H1 (cell line): ENCODE data around the gene PPP1R7. TPM values are rescaled to one million over a fixed set of nuclear protein-coding genes. Genes with fewer than 3 reads are reported as not detected.
A peak's percentile ranks its signal among the peaks of the same experiment; 100 is the strongest.

Experiments
- CTCF ChIA-PET: fragments of 300-600 bp; sonication (Branson Sonifier 250); formaldehyde crosslinking; loops from one replicate; lab custom pipeline; 2021; ENCODE audit not compliant: partially characterized antibody; lab: Charles Lee
- POLR2A ChIA-PET: fragments of 300-600 bp; sonication (Branson Sonifier 250); formaldehyde crosslinking; loops from one replicate; lab custom pipeline; 2021; ENCODE audit warnings: inconsistent platforms; ENCODE audit not compliant: partially characterized antibody; lab: Charles Lee
- DNase-seq, 2 experiments: peaks; one replicate each; pipeline versions ENCODE4 v3.0.0 to v3.0.0-alpha.2; 2010 to 2022; ENCODE audit warnings: low spot score in 2 of 2, low read depth in 1 of 2, mixed read lengths in 1 of 2
- FAIRE-seq: peaks from 2 replicates; lab custom pipeline; 2011; peaks lifted over from hg19 to GRCh38; lab: Jason Lieb, UNC
- H2AFZ ChIP-seq: 2 replicates; pipeline ENCODE4 v1.8.1; 2012; ENCODE audit warnings: low read length, inconsistent platforms
- H2AK5ac ChIP-seq: 2 replicates; pipeline ENCODE4 v1.6.1; 2013; ENCODE audit warnings: low read depth, low read length
- H2BK120ac ChIP-seq: replicated peaks from 2 replicates; pipeline ENCODE3; 2013; ENCODE audit warnings: low read depth, low read length, inconsistent platforms
- H2BK12ac ChIP-seq: 2 replicates; pipeline ENCODE4 v1.6.1; 2013; ENCODE audit warnings: low read depth, low read length
- H2BK15ac ChIP-seq: 2 replicates; pipeline ENCODE4 v1.6.1; 2013; ENCODE audit warnings: low read length
- H2BK20ac ChIP-seq: 2 replicates; pipeline ENCODE4 v1.6.1; 2013; ENCODE audit warnings: low read length
- H2BK5ac ChIP-seq: 2 replicates; pipeline ENCODE4 v1.6.1; 2013; ENCODE audit warnings: low read depth, low read length
- H3K14ac ChIP-seq: 2 replicates; pipeline ENCODE4 v1.6.1; 2013; ENCODE audit warnings: inconsistent platforms; ENCODE audit not compliant: insufficient read length
- H3K18ac ChIP-seq: 2 replicates; pipeline ENCODE4 v1.6.1; 2013; ENCODE audit warnings: low read length; ENCODE audit errors: extremely low read depth
- H3K23ac ChIP-seq: 2 replicates; pipeline ENCODE4 v1.6.1; 2013; ENCODE audit warnings: inconsistent platforms; ENCODE audit not compliant: insufficient read length
- H3K23me2 ChIP-seq: 2 replicates; pipeline ENCODE4 v1.6.1; 2013; ENCODE audit warnings: low read depth, low read length
- H3K27ac ChIP-seq: 2 replicates; pipeline ENCODE4 v1.6.1; 2011; ENCODE audit warnings: low read depth, low read length, inconsistent platforms
- H3K27me3 ChIP-seq, 4 experiments: replicated peaks in 1 of 4; 1 replicate in 1 of 4; 2 replicates in 3 of 4; pipeline versions ENCODE4 v1.6.1 to v1.8.1; 2011 to 2013; ENCODE audit warnings: low read length in 3 of 4, mild to moderate bottlenecking in 3 of 4, inconsistent platforms in 2 of 4, mixed read lengths in 2 of 4, moderate library complexity in 1 of 4; ENCODE audit not compliant: control insufficient read depth in 3 of 4, insufficient read depth in 3 of 4; ENCODE audit errors: extremely low read depth in 1 of 4
- H3K36me3 ChIP-seq, 4 experiments: 2 replicates each; pipeline versions ENCODE4 v1.6.1 to v1.8.1; 2011 to 2013; ENCODE audit warnings: mild to moderate bottlenecking in 4 of 4, low read length in 3 of 4, moderate library complexity in 2 of 4, control low read depth in 1 of 4, inconsistent platforms in 1 of 4; ENCODE audit not compliant: insufficient read depth in 4 of 4, control insufficient read depth in 2 of 4
- H3K4ac ChIP-seq: replicated peaks from 2 replicates; pipeline ENCODE3; 2013; ENCODE audit warnings: low read length, low read depth, mixed read lengths, inconsistent platforms; ENCODE audit not compliant: insufficient read length
- H3K4me1 ChIP-seq, 4 experiments: replicated peaks in 1 of 4; 1 replicate in 1 of 4; 2 replicates in 3 of 4; pipeline versions ENCODE4 v1.6.1 to v1.8.1; 2011 to 2013; ENCODE audit warnings: low read length in 3 of 4, inconsistent platforms in 2 of 4, mixed read lengths in 1 of 4; ENCODE audit not compliant: insufficient read depth in 4 of 4, control insufficient read depth in 3 of 4
- H3K4me2 ChIP-seq, 2 experiments: 2 replicates each; pipeline versions ENCODE4 v1.6.1 to v1.8.1; 2011 to 2013; ENCODE audit warnings: low read depth in 2 of 2, low read length in 2 of 2, control low read depth in 1 of 2, inconsistent platforms in 1 of 2, mild to moderate bottlenecking in 1 of 2; ENCODE audit not compliant: insufficient read depth in 1 of 2
- H3K4me3 ChIP-seq, 4 experiments: fragments of 200-600, 300-600 bp in 1 of 4; sonication (generic), shearing (Covaris generic), sonication (Bioruptor Twin) in 1 of 4; 2 replicates each; pipeline versions ENCODE4 v1.5.1 to v1.8.1; 2011 to 2016; ENCODE audit warnings: low read length in 4 of 4, low read depth in 3 of 4, control low read depth in 2 of 4, inconsistent platforms in 2 of 4, mild to moderate bottlenecking in 2 of 4, mixed read lengths in 1 of 4, moderate library complexity in 1 of 4; ENCODE audit not compliant: insufficient read depth in 2 of 4; ENCODE audit errors: extremely low read depth in 1 of 4
- H3K56ac ChIP-seq: replicated peaks from 2 replicates; pipeline ENCODE3; 2013; ENCODE audit warnings: low read depth, mild to moderate bottlenecking, mixed read lengths, low read length, inconsistent platforms; ENCODE audit not compliant: insufficient read length
- H3K79me1 ChIP-seq: 2 replicates; pipeline ENCODE4 v1.6.1; 2013; ENCODE audit warnings: low read depth, low read length, control low read depth
- H3K79me2 ChIP-seq, 2 experiments: 2 replicates each; pipeline versions ENCODE4 v1.6.1 to v1.8.1; 2012 to 2013; ENCODE audit warnings: low read length in 2 of 2, mild to moderate bottlenecking in 2 of 2, inconsistent platforms in 1 of 2; ENCODE audit not compliant: insufficient read depth in 2 of 2, control insufficient read depth in 1 of 2
- H3K9ac ChIP-seq, 4 experiments: replicated peaks in 1 of 4; 1 replicate in 1 of 4; 2 replicates in 3 of 4; pipeline versions ENCODE4 v1.6.1 to v1.8.1; 2011 to 2013; ENCODE audit warnings: low read depth in 3 of 4, low read length in 3 of 4, control low read depth in 2 of 4, mild to moderate bottlenecking in 2 of 4, moderate library complexity in 2 of 4, inconsistent platforms in 1 of 4; ENCODE audit errors: extremely low read depth in 1 of 4
- H3K9me3 ChIP-seq, 2 experiments: 2 replicates each; pipeline versions ENCODE4 v1.6.1 to v1.8.1; 2012 to 2013; ENCODE audit warnings: mild to moderate bottlenecking in 2 of 2, moderate library complexity in 2 of 2, control low read depth in 1 of 2, inconsistent platforms in 1 of 2, low read depth in 1 of 2, low read length in 1 of 2, mixed read lengths in 1 of 2; ENCODE audit not compliant: insufficient read depth in 2 of 2
- H4K20me1 ChIP-seq, 2 experiments: replicated peaks in 1 of 2; 2 replicates each; pipeline versions ENCODE3 to v1.8.1; 2011 to 2013; ENCODE audit warnings: inconsistent platforms in 2 of 2, low read length in 2 of 2, mild to moderate bottlenecking in 1 of 2; ENCODE audit not compliant: insufficient read depth in 2 of 2, control insufficient read depth in 1 of 2
- H4K5ac ChIP-seq: 2 replicates; pipeline ENCODE4 v1.6.1; 2013; ENCODE audit warnings: low read length, low read depth, mixed read lengths, inconsistent platforms; ENCODE audit not compliant: insufficient read length
- H4K8ac ChIP-seq: 2 replicates; pipeline ENCODE4 v1.8.0; 2013; ENCODE audit warnings: mild to moderate bottlenecking, moderate library complexity, low read length, inconsistent platforms; ENCODE audit not compliant: insufficient read depth; ENCODE audit errors: extremely low read depth
- H4K91ac ChIP-seq: replicated peaks from 2 replicates; pipeline ENCODE3; 2013; ENCODE audit warnings: low read length, mixed read lengths, inconsistent platforms; ENCODE audit not compliant: insufficient read length
- CBX8 ChIP-seq: fragments of 300-800, 300-1000 bp; sonication (generic); IDR thresholded peaks from 2 replicates; pipeline ENCODE4 v1.7.1; 2016; ENCODE audit warnings: low read depth, low read length, borderline replicate concordance
- HDAC2 ChIP-seq, 2 experiments: fragments of 300-600 bp in 1 of 2; sonication (generic) in 1 of 2; IDR thresholded peaks; 2 replicates each; pipeline ENCODE4 v1.6.1; 2011 to 2012; ENCODE audit warnings: low read depth in 2 of 2, low read length in 2 of 2, mild to moderate bottlenecking in 2 of 2, moderate library complexity in 2 of 2, borderline replicate concordance in 1 of 2, inconsistent platforms in 1 of 2
- WGBS, 2 experiments: shearing (Covaris generic) in 1 of 2; methylation state at CpG; one replicate each; pipeline versions ENCODE4 v1.1.6 to v1.1.7; 2013 to 2015; ENCODE audit warnings: low lambda C conversion rate in 2 of 2, mixed read lengths in 2 of 2, inconsistent platforms in 1 of 2, low coverage in 1 of 2, missing lambda C conversion rate in 1 of 2; ENCODE audit not compliant: insufficient replicate concordance in 2 of 2, insufficient coverage in 1 of 2, insufficient read length in 1 of 2; ENCODE audit errors: extremely low coverage in 1 of 2, missing lambda C conversion rate in 1 of 2; 5-methylcytosine and 5-hydroxymethylcytosine counted together
- polyA plus RNA-seq, 7 experiments: library from polyadenylated mRNA; depleted of rRNA in 3 of 7; stranded (reverse) in 5 of 7; unstranded in 2 of 7; fragments of >200 nt in 5 of 7; fragments of 200-250 nt in 2 of 7; gene quantifications; 1 replicate in 5 of 7; 2 replicates in 1 of 7; 4 replicates in 1 of 7; pipeline versions ENCODE4 v1.2.1 to v1.2.3, GENCODE V29; 2011 to 2013; ENCODE audit warnings: missing spikeins in 2 of 7, mixed read lengths in 2 of 7
- total RNA-seq: library from RNA; stranded (reverse); fragmentation: NEBNext Ultra II Directional; extraction: Animal tissue kit (Norgen Biotek cat#: 25700); gene quantifications from 2 replicates; pipeline ENCODE4 v1.2.1, GENCODE V29; 2021

Gene PPP1R7
- total and polyA plus RNA-seq, 2 of the 8 experiments (the other 6 are each of a cell fraction or from before 2014, with no cell fraction given), result 22.2 to 64.0 TPM

DNA sequence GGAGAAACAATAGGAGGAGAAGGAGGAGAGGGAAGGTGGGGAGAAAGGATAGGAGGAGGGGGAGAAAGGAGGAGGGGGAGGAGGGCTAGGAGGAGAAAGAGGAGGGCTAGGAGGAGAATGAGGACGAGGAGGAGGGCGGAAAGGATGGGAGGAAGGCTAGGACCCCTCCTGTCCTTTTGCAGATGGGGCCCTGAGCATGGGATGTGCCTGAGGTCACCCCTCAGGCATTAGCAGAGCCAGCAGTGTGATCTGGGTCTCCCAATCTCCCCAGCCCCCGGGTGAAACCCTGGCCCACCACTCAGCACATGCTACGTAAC, 37.6 kb downstream of the PPP1R7 start:
- peaks cover 0 to 14% (median 7%) of the 10 kb centered on the region in 4 experiments; a peak in 6 of 7 replicates for H3K4me1 ChIP-seq
- H3K4me2 ChIP-seq, result peak overlapping the region in 1 of 2 experiments; percentile 17; a peak in 1 of 4 replicates
- DNase-seq (no peak), FAIRE-seq (no peak)
- no peak overlapping the region for H3K14ac ChIP-seq
- no peak overlapping the region for H2BK20ac ChIP-seq
- no peaks in the 10 kb centered on the region for H3K36me3 ChIP-seq
- H3K9me3 ChIP-seq, result no peaks in the 10 kb centered on the region
- ChIA-PET CTCF (interaction anchor here (2.5 kb wide), 1 partner anchor 20 kb away, joined by 6 read pairs; no protein-coding TSS in a partner anchor), POLR2A (interaction anchor here (0.7 to 1.6 kb wide), 3 partner anchors 9 to 20 kb away, joined by 3 to 4 read pairs (median 3); no protein-coding TSS in a partner anchor)
- no peaks in the 10 kb centered on the region for H3K27me3 ChIP-seq
- no peak overlapping the region for H3K23ac ChIP-seq
- H3K4me3 ChIP-seq, result no peak overlapping the region
- no peak overlapping the region for H3K56ac ChIP-seq
- H2BK120ac ChIP-seq, result no peak overlapping the region
- no peak overlapping the region; the same call in 1 of the 2 replicates for H2AK5ac ChIP-seq
- H3K4ac ChIP-seq, result no peak overlapping the region
- peak overlapping the region; percentile 59 for H4K91ac ChIP-seq
- no peaks in the 10 kb centered on the region for H3K79me1 ChIP-seq
- H3K79me2 ChIP-seq, result no peaks in the 10 kb centered on the region
- H2BK15ac ChIP-seq, result 0 out of 2 replicates have a peak overlapping the region, but pooled peaks have one; percentile 29
- no peak overlapping the region for H3K9ac ChIP-seq
- H2AFZ ChIP-seq, result no peak overlapping the region; the same call in 1 of the 2 replicates
- H3K27ac ChIP-seq, result no peak overlapping the region
- no peak overlapping the region for H4K8ac ChIP-seq
- 100% methylated on average over 2 of the region's 4 CpGs; no CpG with 5 or more reads in 1 of the 2 experiments for WGBS, 2 experiments
- no peak overlapping the region for H4K5ac ChIP-seq
- H2BK12ac ChIP-seq, result peak overlapping the region; percentile 39; the same call in 1 of the 2 replicates
- 0 out of 2 replicates have a peak overlapping the region, but pooled peaks have one; percentile 18 for H2BK5ac ChIP-seq
- no peaks in the 10 kb centered on the region for H3K23me2 ChIP-seq
- H3K18ac ChIP-seq, result no peak overlapping the region
- H4K20me1 ChIP-seq, result peaks cover 0 to 2% of the 10 kb centered on the region in 2 experiments
- TF ChIP-seq CBX8 (no peak), HDAC2 (IDR thresholded peaks at IDR 0.05; ENCODE audit: borderline replicate concordance in 1 of 2, low read depth in 2 of 2, low read length in 2 of 2) (no peak)
